Astrocyte (in vitro differentiated cells and primary cell): ENCODE measurements around the gene S1PR5. TPM values are rescaled to one million over a fixed set of nuclear protein-coding genes. Genes with fewer than 3 reads are reported as not detected.

Experiments
- DNase-seq: peaks from one replicate; pipeline ENCODE4 v3.0.0-alpha.2; 2010; ENCODE audit warnings: low read depth
- FAIRE-seq: peaks from 2 replicates; lab custom pipeline; 2011; peaks lifted over from hg19 to GRCh38; lab: Jason Lieb, UNC
- H2AFZ ChIP-seq: 2 replicates; pipeline ENCODE4 v1.6.0; 2012; ENCODE audit warnings: low read depth, low read length, inconsistent platforms
- H3K27ac ChIP-seq: 2 replicates; pipeline ENCODE4 v1.5.1; 2011; ENCODE audit warnings: low read depth, low read length, inconsistent platforms
- H3K27me3 ChIP-seq: 2 replicates; pipeline ENCODE4 v1.6.0; 2011; ENCODE audit warnings: low read length, inconsistent platforms; ENCODE audit not compliant: insufficient read depth
- H3K36me3 ChIP-seq: 2 replicates; pipeline ENCODE4 v1.5.1; 2011; ENCODE audit warnings: low read length, inconsistent platforms; ENCODE audit not compliant: insufficient read depth
- H3K4me1 ChIP-seq: 2 replicates; pipeline ENCODE4 v1.5.1; 2011; ENCODE audit warnings: low read length, inconsistent platforms; ENCODE audit not compliant: insufficient read depth
- H3K4me2 ChIP-seq: 2 replicates; pipeline ENCODE4 v1.6.0; 2012; ENCODE audit warnings: low read length, inconsistent platforms
- H3K4me3 ChIP-seq: 2 replicates; pipeline ENCODE4 v1.5.1; 2011; ENCODE audit warnings: low read depth, mild to moderate bottlenecking, low read length, inconsistent platforms; ENCODE audit not compliant: insufficient read depth
- H3K79me2 ChIP-seq: 2 replicates; pipeline ENCODE4 v1.6.0; 2012; ENCODE audit warnings: mild to moderate bottlenecking, low read length, inconsistent platforms; ENCODE audit not compliant: insufficient read depth
- H3K9ac ChIP-seq: 2 replicates; pipeline ENCODE4 v1.6.0; 2012; ENCODE audit warnings: mild to moderate bottlenecking, low read length, inconsistent platforms
- H3K9me3 ChIP-seq: 2 replicates; pipeline ENCODE4 v1.5.1; 2012; ENCODE audit warnings: low read depth, mild to moderate bottlenecking, low read length, inconsistent platforms; ENCODE audit not compliant: insufficient read depth
- H4K20me1 ChIP-seq: 2 replicates; pipeline ENCODE4 v1.6.0; 2012; ENCODE audit warnings: low read length, inconsistent platforms; ENCODE audit not compliant: insufficient read depth
- H3K27ac Mint-ChIP-seq: one replicate; pipeline ENCODE4 v1.8.0; 2021; ENCODE audit warnings: mild to moderate bottlenecking, mixed read lengths; ENCODE audit not compliant: unreplicated experiment
- H3K27me3 Mint-ChIP-seq: one replicate; pipeline ENCODE4 v1.8.0; 2021; ENCODE audit warnings: low read depth, mixed read lengths; ENCODE audit not compliant: unreplicated experiment
- H3K36me3 Mint-ChIP-seq: one replicate; pipeline ENCODE4 v1.8.0; 2021; ENCODE audit warnings: low read depth, mixed read lengths; ENCODE audit not compliant: unreplicated experiment
- H3K4me1 Mint-ChIP-seq: one replicate; pipeline ENCODE4 v1.8.0; 2021; ENCODE audit warnings: low read depth, mixed read lengths; ENCODE audit not compliant: unreplicated experiment
- H3K4me3 Mint-ChIP-seq: one replicate; pipeline ENCODE4 v1.8.0; 2021; ENCODE audit warnings: mild to moderate bottlenecking, moderate library complexity, mixed read lengths; ENCODE audit not compliant: unreplicated experiment
- H3K9me3 Mint-ChIP-seq: one replicate; pipeline ENCODE4 v1.8.0; 2021; ENCODE audit warnings: mild to moderate bottlenecking, mixed read lengths; ENCODE audit not compliant: unreplicated experiment
- EZH2 ChIP-seq: IDR thresholded peaks from 2 replicates; pipeline ENCODE4 v1.6.1; 2012; ENCODE audit warnings: mild to moderate bottlenecking, low read length, inconsistent platforms; ENCODE audit not compliant: insufficient read depth
- total RNA-seq: library from RNA; stranded (reverse); gene quantifications from 2 replicates; pipeline ENCODE4 v1.2.1, GENCODE V29; 2021
- TF ChIP-seq, protein P1 (sequence below): IDR thresholded peaks from 2 replicates; pipeline ENCODE4 v1.5.1; 2011; ENCODE audit warnings: low read depth, mild to moderate bottlenecking, inconsistent platforms, low read length, moderate library complexity; ENCODE audit not compliant: insufficient read depth

The S1PR5 gene
- total RNA-seq, 1 donor from 2014 or later, result 1.00 TPM

DNA sequence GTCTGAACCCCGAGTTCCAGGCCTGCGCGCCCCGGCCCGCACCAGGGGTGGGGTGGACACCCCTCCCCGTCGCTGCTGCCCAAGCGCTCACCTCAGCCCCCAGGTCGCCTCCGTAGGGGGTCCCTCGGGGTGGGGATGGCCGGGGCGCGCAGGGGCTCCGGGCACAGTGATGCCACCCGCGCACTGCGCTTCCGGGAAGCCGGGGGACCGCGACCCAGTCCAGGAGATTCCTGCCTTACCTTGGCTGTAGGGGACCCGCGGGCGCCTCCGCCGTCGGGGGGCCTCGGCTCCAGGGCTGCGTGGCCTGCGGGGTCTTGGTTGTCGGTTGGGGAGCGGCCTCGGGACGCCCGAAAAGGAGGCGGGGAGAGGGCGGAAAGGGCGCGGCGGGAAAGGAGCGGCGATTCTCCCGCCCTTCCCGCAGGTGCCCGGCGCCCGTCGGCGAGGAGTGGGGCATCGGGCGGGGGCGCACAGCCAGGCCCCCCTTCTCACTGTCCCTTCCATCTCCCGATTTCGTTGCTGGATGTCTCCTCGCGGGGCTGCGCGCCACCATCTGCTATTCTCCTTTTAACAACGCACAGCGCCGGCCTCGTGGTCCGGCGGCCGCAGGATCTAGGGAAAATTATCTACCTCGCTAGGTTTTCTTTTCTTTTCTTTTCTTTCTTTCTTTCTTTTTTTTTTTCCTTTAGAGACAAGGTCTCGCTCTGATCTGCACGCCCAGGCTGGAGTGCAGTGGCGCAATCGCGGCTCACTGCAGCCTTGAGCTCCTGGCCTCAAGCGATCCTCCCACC lies 14.1 kb downstream of the S1PR5 start, which contains the start of gene KEAP1:
TSS of gene KEAP1 (minus strand) at position 355 of the 788 bp plus-strand sequence. CDS start 3,323 bp downstream, outside the sequence.
- Histone ChIP-seq H3K36me3 (no peaks in the 10 kb centered on the region), H3K27ac (peak within 1 kb of the TSS; percentile 98), H3K9ac (peak within 1 kb of the TSS; percentile 100), H3K4me2 (peak within 1 kb of the TSS; percentile 95), H2AFZ (peak within 1 kb of the TSS; percentile 92), H3K79me2 (peaks cover 35% of the 10 kb centered on the region), H3K9me3 (no peaks in the 10 kb centered on the region), H3K4me3 (peak within 1 kb of the TSS; percentile 91), H4K20me1 (peaks cover 21% of the 10 kb centered on the region), H3K27me3 (no peaks in the 10 kb centered on the region), H3K4me1 (peaks cover 7% of the 10 kb centered on the region)
- FAIRE-seq, result no peak
- peak within 1 kb of the TSS; percentile 87 for H3K27ac Mint-ChIP-seq
- peak within 1 kb of the TSS; percentile 92 for H3K4me3 Mint-ChIP-seq
- H3K27me3 Mint-ChIP-seq, result no peaks in the 10 kb centered on the region
- no peaks in the 10 kb centered on the region for H3K9me3 Mint-ChIP-seq
- no peak for DNase-seq
- peaks cover 3% of the 10 kb centered on the region for H3K4me1 Mint-ChIP-seq
- TF ChIP-seq, protein P1, sequence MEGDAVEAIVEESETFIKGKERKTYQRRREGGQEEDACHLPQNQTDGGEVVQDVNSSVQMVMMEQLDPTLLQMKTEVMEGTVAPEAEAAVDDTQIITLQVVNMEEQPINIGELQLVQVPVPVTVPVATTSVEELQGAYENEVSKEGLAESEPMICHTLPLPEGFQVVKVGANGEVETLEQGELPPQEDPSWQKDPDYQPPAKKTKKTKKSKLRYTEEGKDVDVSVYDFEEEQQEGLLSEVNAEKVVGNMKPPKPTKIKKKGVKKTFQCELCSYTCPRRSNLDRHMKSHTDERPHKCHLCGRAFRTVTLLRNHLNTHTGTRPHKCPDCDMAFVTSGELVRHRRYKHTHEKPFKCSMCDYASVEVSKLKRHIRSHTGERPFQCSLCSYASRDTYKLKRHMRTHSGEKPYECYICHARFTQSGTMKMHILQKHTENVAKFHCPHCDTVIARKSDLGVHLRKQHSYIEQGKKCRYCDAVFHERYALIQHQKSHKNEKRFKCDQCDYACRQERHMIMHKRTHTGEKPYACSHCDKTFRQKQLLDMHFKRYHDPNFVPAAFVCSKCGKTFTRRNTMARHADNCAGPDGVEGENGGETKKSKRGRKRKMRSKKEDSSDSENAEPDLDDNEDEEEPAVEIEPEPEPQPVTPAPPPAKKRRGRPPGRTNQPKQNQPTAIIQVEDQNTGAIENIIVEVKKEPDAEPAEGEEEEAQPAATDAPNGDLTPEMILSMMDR, result no peak
- TF ChIP-seq EZH2, result no peak
- peaks cover 18% of the 10 kb centered on the region for H3K36me3 Mint-ChIP-seq

- Mint-ChIP-seq H3K27ac (peak overlapping the region; percentile 87), H3K36me3 (peaks cover 18% of the 10 kb centered on the region), H3K9me3 (no peaks in the 10 kb centered on the region), H3K4me1 (peaks cover 3% of the 10 kb centered on the region), H3K27me3 (no peaks in the 10 kb centered on the region), H3K4me3 (peak overlapping the region; percentile 92)
- Histone ChIP-seq H3K4me3 (peak overlapping the region; percentile 91), H3K4me1 (peaks cover 7% of the 10 kb centered on the region), H3K9me3 (no peaks in the 10 kb centered on the region), H3K9ac (peak overlapping the region; percentile 100), H3K4me2 (peak overlapping the region; percentile 95), H2AFZ (peak overlapping the region; percentile 92), H4K20me1 (peaks cover 24% of the 10 kb centered on the region), H3K27ac (peak overlapping the region; percentile 98), H3K36me3 (peaks cover 1% of the 10 kb centered on the region), H3K79me2 (peaks cover 37% of the 10 kb centered on the region), H3K27me3 (no peaks in the 10 kb centered on the region)
- FAIRE-seq (no peak), DNase-seq (peak; percentile 68)
- TF ChIP-seq EZH2, result no peak
- TF ChIP-seq, protein P1, result no peak
Observed at GRCh38 chr19:10502524-10503001, 14.7 kb downstream of the S1PR5 start.
